Measurements from ENCODE around the gene AIG1. TPM values are rescaled to one million over a fixed set of nuclear protein-coding genes. Genes with fewer than 3 reads are reported as not detected.

Gene AIG1
- total RNA-seq, 1 donor from 2014 or later = 32.2 TPM

- peaks cover 11% of the 10 kb centered on the region for H3K9me3 Mint-ChIP-seq (ENCODE audit: low read depth)
- H3K36me3 Mint-ChIP-seq (ENCODE audit: low read depth) = peaks cover 1% of the 10 kb centered on the region
- H3K4me1 Mint-ChIP-seq (ENCODE audit: low read depth) = no peaks in the 10 kb centered on the region
- DNase-seq (ENCODE audit: low spot score) = no peak
- H3K27me3 Mint-ChIP-seq (ENCODE audit: low read depth) = peaks cover 7% of the 10 kb centered on the region
- no peak for TF ChIP-seq CTCF (IDR thresholded peaks at IDR 0.05)
- no peak overlapping the region for H3K4me3 Mint-ChIP-seq (ENCODE audit: unreplicated experiment)
- no peak overlapping the region for H3K27ac Mint-ChIP-seq (ENCODE audit: unreplicated experiment)
These were observed 11.1 kb upstream of the AIG1 start for GRCh38 chr6:143049611-143050010.

DNA sequence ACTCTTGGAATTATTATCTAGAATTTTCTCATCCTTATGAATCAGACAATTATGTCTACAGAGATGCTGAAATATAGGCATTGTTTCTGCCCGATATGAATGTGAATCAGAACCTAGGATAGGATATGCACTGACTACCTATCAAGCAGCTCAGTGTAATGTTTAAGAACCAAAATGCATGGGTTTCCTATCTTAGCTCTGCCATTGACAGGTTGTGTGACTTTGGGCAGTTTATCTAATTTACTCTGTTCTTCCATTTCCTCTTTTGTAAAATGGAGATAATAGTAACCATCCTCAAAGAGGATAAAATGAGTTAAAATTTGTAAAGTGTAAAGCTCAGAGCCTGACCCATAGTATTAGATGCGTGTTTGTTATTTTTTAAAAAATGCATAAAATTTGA lies 10.2 kb upstream of the AIG1 start:
- no peak for DNase-seq (ENCODE audit: low spot score)
- H3K4me3 Mint-ChIP-seq (ENCODE audit: unreplicated experiment) = no peak overlapping the region
- H3K9me3 Mint-ChIP-seq (ENCODE audit: low read depth) = peaks cover 11% of the 10 kb centered on the region
- peaks cover 1% of the 10 kb centered on the region for H3K36me3 Mint-ChIP-seq (ENCODE audit: low read depth)
- H3K27ac Mint-ChIP-seq (ENCODE audit: unreplicated experiment) = no peak overlapping the region
- no peak for TF ChIP-seq CTCF (IDR thresholded peaks at IDR 0.05)
- peaks cover 3% of the 10 kb centered on the region for H3K27me3 Mint-ChIP-seq (ENCODE audit: low read depth)
- no peaks in the 10 kb centered on the region for H3K4me1 Mint-ChIP-seq (ENCODE audit: low read depth)

GRCh38 chr6:143052282-143052681 lies 8.4 kb upstream of the AIG1 start:
- peaks cover 1% of the 10 kb centered on the region for H3K36me3 Mint-ChIP-seq (ENCODE audit: low read depth)
- no peak for TF ChIP-seq CTCF (IDR thresholded peaks at IDR 0.05)
- H3K4me3 Mint-ChIP-seq (ENCODE audit: unreplicated experiment) = no peak overlapping the region
- no peak for DNase-seq (ENCODE audit: low spot score)
- H3K27ac Mint-ChIP-seq (ENCODE audit: unreplicated experiment) = no peak overlapping the region
- H3K27me3 Mint-ChIP-seq (ENCODE audit: low read depth) = no peaks in the 10 kb centered on the region
- peaks cover 11% of the 10 kb centered on the region for H3K9me3 Mint-ChIP-seq (ENCODE audit: low read depth)
- no peaks in the 10 kb centered on the region for H3K4me1 Mint-ChIP-seq (ENCODE audit: low read depth)

- H3K36me3 Mint-ChIP-seq (ENCODE audit: low read depth) = no peaks in the 10 kb centered on the region
- H3K27ac Mint-ChIP-seq (ENCODE audit: unreplicated experiment) = no peak overlapping the region
- no peaks in the 10 kb centered on the region for H3K27me3 Mint-ChIP-seq (ENCODE audit: low read depth)
- H3K4me3 Mint-ChIP-seq (ENCODE audit: unreplicated experiment) = no peak overlapping the region
- no peak for TF ChIP-seq CTCF (IDR thresholded peaks at IDR 0.05)
- no peaks in the 10 kb centered on the region for H3K4me1 Mint-ChIP-seq (ENCODE audit: low read depth)
- H3K9me3 Mint-ChIP-seq (ENCODE audit: low read depth) = no peaks in the 10 kb centered on the region
- DNase-seq (ENCODE audit: low spot score) = no peak
These were observed 6.8 kb upstream of the AIG1 start for GRCh38 chr6:143053856-143054255.

GRCh38 chr6:143054329-143054728 lies 6.4 kb upstream of the AIG1 start:
- Mint-ChIP-seq H3K9me3 (ENCODE audit: low read depth) (no peaks in the 10 kb centered on the region), H3K27ac (ENCODE audit: unreplicated experiment) (no peak overlapping the region), H3K4me3 (ENCODE audit: unreplicated experiment) (no peak overlapping the region), H3K4me1 (ENCODE audit: low read depth) (peaks cover 3% of the 10 kb centered on the region), H3K27me3 (ENCODE audit: low read depth) (no peaks in the 10 kb centered on the region), H3K36me3 (ENCODE audit: low read depth) (no peaks in the 10 kb centered on the region)
- DNase-seq (ENCODE audit: low spot score) = no peak
- no peak for TF ChIP-seq CTCF (IDR thresholded peaks at IDR 0.05)

All from chondrocyte (in vitro differentiated cells).